Astrocyte (in vitro differentiated cells and primary cell): Measurements from ENCODE around the gene VPS37C.

Experiments used
- EZH2 ChIP-seq: IDR thresholded peaks from 2 replicates; pipeline ENCODE4 v1.6.1; 2012; ENCODE audit warnings: mild to moderate bottlenecking, low read length, inconsistent platforms; ENCODE audit not compliant: insufficient read depth
- TF ChIP-seq, protein P1 (sequence below): IDR thresholded peaks from 2 replicates; pipeline ENCODE4 v1.5.1; 2011; ENCODE audit warnings: low read depth, mild to moderate bottlenecking, inconsistent platforms, low read length, moderate library complexity; ENCODE audit not compliant: insufficient read depth

DNA sequence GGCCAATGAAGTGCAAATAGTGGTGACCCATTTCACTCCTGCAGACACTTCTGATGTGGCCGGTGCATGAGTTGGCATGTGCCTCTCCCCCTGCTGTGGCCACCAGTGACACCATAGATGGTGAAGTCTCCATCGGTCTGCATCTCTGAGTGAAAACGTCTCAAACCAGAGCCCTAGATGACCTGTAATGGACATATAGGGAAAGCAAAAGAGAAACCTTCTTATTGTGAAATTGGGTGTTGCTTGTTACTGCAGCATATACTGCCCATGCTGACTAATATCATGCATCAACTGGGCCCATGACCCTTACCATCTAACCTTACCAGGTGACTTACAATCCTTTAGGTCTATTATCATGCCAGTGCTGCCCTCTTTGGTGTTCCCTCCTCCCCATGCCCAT, 11.7 kb upstream of the VPS37C start:
- TF ChIP-seq, protein P1, sequence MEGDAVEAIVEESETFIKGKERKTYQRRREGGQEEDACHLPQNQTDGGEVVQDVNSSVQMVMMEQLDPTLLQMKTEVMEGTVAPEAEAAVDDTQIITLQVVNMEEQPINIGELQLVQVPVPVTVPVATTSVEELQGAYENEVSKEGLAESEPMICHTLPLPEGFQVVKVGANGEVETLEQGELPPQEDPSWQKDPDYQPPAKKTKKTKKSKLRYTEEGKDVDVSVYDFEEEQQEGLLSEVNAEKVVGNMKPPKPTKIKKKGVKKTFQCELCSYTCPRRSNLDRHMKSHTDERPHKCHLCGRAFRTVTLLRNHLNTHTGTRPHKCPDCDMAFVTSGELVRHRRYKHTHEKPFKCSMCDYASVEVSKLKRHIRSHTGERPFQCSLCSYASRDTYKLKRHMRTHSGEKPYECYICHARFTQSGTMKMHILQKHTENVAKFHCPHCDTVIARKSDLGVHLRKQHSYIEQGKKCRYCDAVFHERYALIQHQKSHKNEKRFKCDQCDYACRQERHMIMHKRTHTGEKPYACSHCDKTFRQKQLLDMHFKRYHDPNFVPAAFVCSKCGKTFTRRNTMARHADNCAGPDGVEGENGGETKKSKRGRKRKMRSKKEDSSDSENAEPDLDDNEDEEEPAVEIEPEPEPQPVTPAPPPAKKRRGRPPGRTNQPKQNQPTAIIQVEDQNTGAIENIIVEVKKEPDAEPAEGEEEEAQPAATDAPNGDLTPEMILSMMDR = no peak
- no peak for TF ChIP-seq EZH2
